Dedifferentiated amniotic fluid mesenchymal stem cell (primary cell): ENCODE results near the gene LIMS2.

Source experiments
- DNase-seq: peaks from one replicate; pipeline ENCODE4 v3.0.0-alpha.2; 2016; ENCODE audit errors: extremely low spot score

The LIMS2 gene

DNA sequence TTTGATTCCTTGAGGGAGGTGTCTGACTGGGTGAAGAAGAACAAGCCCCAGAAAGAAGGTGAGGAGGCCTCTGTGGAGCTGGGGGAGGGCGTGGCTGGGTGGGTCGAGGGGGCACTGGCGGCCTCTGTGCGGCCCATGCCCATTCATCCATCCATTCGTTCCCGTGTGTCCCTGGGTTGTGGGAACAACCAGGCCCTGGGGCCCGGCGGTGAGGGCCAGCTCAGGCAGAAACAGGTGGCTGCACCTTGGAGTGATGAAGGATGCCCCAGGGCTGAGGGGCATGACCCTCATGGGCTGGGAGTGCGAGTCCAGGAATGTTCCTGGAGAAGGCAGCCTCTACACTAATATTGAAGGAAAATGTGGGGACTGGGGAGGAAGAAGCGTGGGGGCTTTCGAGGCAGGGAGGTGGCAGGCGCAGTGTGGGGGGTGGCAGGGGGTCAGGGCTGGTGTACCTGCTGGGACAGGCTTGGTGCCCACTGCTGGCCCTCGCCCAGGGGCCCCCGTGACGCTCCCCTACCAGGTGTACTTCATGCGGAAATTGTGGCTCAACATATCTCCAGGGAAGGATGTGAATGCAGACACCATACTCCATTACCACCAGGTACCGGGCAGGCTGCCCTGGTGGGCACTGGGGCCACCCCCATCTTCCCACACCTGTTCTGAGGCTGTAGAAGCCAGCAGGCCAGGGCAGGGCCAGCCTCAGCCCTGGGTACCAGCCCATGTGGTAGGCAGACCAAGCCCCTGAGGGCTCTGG lies 40.5 kb downstream of the LIMS2 start:
- DNase-seq = no peak

DNA sequence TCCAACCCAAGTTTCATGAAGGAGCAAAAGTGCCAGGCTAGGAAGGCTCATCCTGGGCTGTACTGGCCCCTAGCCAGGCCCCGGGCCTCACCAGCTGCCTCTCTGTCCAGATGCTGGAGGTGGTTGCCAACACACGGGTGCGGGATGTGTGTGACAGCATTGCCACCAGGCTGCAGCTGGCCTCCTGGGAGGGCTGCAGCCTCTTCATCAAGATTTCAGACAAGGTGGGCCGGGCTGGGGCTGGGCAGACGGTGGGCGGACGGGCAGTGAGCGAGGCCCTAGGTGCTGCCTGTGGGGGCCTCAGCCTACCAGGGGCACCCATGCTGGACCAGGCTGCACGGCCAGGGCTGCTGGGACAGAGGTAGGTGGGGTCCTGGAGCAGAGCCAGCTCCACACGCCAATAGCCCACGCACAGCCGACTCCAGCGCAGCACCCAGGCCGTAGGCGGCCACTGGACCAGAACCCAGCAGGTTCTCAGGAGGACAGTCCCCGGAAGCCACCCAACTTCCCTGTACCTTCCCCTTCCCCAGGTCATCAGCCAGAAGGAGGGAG lies 41.2 kb downstream of the LIMS2 start:
- no peak for DNase-seq

DNA sequence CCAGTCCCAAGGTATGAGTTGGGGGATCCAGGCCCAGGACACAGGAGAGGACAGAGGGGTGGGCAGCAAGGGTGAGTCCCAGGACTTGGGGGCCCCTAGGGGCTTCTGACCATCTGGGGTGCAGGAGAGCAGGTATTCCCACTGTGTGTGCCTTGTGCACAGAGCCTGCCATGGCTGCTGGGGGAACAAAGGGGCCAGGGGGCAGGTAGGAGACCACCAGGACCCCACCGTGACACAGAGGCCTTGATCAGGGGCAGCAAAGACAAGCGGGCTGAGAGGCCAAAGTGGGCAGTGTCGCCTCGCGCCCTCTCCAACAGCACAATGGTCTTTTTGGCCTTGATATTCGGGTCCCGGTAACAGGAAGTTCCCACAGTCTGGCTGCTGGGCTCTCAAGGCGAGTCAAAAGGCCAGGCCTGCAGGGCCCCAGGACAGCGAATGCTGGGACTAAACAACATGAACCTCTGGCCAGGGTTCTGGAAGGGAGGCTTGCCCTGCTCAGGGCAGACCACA lies 41.7 kb downstream of the LIMS2 start:
- DNase-seq = no peak

DNA sequence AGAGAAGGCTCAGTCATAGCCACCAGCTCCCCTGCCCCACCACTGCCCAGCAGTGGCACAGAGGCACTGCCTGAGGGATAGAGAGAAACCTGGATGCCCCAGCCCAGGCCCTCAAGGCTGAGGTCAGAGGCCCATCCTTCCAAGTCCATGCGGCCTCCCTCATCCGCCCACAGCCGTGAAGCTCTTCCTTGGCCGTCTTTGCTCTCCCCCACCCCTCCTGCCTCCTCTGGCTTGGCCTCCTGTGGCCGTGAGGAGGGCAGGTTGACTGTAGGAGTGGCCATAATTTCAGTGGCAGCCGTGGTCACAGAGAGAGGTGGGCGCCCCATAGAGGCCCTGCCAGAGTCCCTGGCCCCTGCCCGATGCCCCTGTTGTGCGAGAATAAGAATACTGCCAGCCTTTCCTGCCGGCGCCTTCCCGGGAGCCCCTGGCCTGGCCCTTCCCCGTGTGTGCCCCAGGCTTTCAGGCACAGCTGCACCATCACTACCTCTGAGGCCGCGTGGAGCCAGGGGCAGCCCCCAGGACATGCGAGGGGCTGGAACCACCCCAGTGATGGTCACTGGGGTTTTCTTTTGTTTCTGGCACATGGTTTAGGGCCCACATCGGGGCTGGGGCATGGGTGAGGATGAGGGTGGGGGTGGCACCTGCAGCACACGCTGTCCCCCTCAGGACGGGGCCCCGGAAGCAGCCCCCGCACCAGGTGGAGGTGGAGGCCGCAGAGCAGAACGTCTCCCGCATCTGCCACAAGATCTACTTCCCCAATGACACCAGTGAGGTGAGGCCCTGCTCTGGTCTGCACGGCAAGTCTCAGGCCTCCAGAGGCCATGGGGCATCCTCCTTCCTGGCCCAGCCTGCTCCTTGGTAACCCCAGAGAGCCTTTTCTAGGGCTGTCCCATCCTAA lies 42.5 kb downstream of the LIMS2 start:
- no peak for DNase-seq

DNA sequence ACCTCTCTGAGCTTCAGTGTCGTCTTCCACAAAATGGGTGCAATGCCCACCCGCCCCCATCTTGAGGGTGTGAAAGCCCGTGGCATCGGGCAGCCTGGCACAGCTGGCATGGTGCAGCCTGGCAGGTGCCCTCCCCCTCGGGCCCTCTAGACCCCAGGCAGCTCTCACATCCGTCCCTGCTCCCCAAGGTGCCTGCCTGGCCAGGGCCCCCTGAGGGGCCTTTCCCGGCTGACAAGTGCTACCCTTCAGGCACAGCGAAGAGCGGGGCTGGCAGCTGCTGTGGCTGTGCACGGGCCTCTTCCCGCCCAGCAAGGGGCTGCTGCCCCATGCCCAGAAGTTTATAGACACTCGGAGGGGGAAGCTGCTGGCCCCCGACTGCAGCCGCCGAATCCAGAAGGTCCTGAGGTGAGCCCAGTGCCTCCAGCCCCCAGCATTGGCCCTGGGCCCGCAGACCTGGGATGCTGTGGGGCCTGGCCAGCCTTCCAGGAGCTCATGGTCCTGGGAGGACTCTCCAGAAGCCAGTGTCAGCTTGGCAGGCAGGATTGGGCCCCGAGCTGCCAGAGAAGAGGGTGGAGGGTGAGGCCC lies 43.2 kb downstream of the LIMS2 start:
- DNase-seq = no peak

DNA sequence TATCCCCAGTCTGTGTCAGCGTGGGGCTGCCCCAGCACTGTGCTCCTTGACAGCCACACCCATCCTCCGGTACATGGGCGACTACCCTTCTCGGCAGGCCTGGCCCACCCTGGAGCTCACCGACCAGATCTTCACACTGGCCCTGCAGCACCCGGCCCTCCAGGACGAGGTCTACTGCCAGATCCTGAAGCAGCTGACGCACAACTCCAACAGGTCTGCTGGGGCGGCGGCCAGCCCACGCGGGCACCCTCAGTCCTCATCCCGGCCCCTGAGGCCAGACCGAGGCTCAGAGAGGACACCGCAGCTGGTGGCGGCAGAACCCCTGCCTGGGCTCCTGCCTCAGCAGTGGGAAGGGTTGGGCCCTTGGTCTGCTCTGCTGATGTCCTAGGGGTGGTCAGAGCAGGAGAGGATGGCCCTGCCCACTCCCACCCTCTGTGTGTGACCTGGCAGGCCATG lies 43.8 kb downstream of the LIMS2 start:
- no peak for DNase-seq

DNA sequence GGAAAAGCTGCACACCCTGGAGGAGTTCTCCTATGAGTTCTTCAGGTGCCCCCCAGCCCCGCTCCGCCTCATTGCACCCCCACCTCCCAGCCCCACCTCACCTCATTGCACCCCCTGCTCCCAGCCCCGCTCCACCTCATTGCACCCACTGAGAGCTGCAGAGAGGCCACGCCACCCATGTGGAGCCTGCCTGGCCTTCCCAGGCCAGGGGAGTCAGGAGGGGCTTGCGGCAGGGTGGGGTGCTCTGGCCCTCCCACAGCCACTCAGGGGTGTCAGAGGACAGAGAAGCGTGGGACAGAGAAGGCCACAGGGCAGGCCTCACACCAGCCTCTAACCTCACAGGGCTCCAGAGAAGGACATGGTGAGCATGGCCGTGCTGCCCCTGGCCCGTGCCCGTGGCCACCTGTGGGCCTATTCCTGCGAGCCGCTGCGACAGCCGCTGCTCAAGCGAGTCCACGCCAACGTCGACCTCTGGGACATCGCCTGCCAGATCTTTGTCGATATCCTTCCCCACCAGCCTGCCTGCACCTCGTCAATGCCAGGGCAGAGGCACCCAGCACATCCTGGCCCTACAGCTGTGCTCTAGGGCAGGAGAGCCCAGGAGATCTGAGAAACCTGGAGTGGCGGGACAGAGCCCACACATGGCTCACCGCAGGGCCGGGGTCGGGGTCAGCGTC lies 44.3 kb downstream of the LIMS2 start:
- DNase-seq = no peak

DNA sequence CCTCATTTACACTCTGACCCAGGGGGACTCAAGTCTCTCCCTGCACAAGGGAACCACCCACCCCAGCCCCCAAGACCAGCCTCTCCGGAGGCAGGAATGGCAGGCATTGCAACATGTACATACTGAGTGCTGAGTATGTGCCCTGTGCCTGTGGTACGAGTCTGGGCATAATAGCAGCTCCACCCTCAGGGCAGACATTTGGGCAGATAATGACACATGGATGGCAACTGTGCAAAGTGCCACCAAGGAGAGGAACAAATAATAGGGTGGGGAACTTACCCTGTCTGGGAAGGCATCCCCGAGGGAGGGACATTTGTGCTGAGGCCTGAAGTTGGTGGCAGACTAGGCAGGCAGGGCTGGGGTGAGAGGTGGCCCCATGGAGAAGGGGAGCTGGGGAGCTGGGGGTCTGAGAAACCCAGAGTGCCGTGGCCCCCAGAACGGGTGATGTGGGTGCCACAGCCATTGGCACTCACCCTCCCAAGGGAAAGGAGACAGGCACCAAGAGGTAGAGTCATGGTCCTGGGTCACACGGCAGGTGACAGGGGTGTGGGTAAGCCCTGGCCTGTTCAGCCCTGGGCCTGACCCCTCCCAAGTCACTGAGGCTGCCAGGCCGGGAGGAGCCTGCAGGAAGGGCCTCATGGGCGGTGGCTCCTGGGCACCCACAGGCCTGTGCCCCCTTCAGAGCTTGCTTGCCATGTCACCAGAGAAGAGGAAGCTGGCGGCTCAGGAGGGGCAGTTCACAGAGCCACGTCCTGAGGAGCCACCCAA lies 45.0 kb downstream of the LIMS2 start:
- no peak for DNase-seq

DNA sequence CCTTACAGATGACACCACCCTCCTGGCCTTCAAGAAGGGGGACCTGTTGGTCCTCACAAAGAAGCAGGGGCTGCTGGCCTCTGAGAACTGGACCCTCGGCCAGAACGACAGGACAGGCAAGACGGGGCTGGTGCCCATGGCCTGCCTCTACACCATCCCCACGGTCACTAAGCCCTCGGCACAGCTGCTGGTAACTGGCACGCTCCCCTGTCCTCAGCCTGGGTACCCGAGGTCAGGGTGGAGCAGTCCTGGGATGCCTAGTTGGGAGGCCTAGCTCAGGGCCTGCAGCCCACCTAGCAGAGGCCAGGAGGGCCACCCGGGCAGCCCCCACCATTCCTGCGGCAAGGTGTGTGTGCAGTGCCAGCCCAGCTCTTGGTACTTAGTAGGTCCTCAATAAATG lies 45.7 kb downstream of the LIMS2 start:
- no peak for DNase-seq

DNA sequence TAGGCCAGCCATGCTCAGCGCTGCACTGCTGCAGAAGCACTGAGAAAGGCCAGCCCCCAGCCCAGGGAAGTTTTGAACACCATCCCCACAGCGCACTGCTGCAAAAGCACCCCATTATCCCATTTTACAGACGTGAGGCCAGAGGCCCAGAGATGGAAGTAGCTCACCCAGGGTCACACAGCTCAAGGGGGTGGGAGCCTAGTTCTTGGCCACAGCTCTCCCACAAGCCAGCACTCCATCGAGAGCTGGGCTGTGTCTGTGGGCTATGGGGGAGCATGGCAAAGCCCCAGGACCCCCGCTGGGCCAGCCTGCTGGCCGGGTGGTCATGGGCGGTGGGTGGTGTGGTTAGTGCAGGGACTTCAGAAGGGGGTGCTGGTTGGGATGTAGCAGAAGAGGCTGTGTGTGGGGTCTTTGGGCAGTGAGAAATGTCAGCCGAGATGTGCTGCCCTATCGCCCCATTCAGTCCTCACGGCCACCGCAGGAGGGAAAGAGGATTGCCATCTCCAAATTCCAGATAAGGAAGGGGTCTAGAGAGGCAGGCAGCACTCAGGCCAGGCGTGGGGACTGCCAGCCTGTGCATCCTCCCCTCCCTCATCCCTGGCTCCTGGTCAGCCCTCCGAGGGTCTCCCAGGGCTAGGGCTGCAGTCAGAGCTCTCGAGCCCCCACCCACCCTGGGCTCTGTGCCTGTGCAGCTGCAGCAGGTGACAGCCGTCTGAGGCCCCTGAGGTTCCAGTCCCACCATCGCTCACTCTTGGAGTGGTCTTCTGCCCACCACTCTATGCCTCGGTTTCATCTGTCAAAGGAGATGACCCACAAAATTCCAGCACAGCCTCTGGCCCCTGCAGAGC lies 46.3 kb downstream of the LIMS2 start:
- no peak for DNase-seq

DNA sequence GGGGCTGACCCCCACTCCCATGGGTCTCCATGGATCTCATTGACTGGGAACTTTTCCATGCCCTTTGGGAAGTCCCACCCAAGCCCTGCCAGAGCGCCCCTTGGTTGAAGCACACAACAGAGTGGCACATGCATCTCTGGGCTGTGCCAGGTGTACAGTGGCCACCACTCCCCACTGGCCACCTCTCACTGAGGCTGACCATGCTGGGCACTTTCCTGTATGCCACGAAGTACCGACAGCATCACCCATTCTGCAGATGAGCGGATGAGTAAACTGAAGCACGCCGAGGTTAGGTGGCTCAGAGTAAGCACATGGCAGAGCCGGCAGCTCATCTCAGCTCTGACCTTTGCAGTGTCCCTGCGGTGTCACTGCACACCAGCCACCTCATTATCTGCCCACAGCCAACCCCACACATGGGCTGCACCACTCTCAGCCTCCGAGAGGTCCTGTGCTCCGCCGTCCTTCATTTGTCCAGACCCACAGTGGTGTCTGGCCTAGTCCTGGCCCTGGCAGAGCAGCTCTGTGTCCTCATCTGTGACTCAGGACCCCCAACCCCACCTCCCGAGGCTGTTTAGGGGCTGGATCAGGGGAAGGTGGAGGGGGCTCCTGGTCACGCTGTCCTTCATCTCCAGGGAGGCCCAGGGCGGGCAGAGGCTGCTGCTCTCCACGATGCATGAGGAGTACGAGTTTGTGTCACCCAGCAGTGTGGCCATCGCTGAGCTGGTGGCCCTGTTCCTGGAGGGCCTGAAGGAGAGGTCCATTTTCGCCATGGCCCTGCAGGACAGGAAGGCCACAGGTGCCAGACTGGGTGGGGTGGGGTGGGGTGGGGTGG lies 47.4 kb downstream of the LIMS2 start:
- no peak for DNase-seq

DNA sequence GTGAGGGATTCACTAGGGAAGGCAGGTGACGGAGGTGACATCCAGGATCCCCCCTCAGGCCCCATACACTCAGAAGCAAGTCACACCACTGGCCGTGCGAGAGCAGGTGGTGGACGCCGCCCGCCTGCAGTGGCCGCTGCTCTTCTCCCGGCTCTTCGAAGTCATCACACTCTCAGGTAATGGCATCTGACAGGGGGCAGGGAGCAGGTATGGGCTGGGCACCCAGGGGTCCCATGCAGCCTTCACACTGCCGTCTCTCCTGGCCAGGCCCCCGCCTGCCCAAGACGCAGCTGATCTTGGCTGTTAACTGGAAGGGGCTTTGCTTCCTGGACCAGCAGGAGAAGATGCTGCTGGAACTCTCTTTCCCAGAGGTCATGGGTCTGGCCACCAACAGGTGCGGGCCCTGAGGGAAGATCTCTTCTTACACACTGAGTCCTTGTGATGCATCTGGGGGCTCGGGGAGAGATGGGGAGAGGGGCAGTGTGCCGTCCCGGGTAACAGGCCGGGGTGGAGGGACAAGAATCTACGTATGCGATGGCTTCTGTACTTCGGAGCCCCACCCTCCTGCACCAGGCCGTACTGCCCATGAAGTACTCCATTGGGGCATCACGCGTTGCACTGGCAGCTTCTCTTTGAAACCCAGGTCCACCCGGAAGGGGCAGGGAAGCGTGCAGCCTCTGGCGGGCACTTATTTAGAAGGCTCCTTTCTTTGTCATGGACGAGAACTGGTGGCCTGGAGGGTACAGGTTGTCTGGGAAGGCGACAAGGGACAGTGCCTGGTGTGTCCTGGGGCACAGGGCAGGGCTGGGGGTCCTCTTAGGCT lies 48.2 kb downstream of the LIMS2 start:
- no peak for DNase-seq

DNA sequence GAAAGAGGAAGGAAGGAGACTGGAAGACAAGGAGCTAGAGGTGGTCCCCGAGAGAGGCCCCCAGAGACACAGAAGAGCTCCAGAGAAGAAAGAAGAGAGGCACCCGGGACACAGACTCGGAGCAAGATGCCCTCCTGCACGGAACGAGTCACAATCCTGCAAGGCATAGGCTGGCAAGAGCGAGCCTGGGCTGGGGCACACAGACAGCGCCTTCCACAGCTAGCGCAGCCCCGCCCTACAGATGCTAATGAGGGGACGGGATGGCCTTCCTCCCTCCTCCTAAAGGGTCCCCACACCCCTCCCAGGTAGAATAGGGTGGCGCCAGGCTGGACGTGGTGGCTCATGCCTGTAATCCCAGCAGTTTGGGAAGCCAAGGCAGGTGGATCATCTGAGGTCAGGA lies 49.2 kb downstream of the LIMS2 start:
- no peak for DNase-seq

DNA sequence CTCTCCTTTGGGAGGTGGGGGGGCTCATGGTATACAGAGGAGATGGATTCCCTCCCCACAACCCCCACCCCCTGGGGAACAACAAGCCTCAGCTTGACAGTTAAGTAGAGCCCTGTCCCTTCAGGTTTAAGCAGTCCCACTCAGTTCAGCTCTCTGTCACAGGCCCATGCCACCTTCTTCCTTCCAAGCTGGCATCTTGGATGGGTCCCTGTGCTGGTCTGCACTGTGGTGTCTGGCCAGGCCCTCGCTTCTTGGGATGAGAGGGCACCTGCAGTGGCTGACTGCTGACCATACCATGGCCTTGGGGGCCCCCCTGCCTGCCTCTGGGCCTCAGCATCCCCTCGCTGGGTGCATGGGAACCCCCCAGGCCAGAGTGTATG lies 49.8 kb downstream of the LIMS2 start:
- no peak for DNase-seq

DNA sequence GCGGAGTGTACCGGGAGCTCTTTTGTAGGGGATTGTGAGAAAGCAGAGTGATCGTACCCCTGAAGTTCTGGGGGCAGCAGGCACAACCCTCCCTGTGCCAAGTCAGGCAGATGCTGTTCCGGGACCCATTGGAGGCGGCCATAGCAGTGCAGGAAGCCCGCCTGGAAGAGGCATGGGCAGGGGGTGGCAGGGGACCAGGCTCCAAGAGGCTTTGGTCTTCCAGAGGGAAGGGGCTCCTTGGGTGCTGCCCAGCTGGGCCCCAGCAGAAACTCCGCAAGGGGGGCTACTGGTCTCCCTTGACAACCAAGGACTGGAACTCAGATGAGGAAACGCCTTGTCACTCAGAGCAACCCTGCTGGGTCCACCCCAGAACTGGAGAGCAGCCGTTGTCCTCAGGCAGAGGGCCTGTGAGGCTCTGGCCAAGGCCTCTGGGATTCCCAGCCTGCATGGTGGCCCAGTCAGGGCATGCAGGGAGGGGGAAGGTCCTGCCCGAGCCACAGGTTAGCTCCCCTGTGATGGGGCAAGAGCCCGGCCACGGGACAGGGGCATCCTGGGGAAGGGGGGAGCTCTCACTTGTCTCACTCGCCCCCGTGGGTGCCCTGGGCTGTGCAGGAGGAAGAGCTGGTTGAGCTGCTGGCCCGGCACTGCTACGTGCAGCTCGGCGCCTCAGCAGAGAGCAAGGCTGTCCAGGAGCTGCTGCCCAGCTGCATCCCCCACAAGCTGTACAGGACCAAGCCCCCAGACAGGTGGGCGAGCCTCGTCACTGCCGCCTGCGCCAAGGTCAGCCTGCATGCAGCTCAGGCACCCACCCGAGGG lies 50.4 kb downstream of the LIMS2 start:
- DNase-seq = no peak

DNA sequence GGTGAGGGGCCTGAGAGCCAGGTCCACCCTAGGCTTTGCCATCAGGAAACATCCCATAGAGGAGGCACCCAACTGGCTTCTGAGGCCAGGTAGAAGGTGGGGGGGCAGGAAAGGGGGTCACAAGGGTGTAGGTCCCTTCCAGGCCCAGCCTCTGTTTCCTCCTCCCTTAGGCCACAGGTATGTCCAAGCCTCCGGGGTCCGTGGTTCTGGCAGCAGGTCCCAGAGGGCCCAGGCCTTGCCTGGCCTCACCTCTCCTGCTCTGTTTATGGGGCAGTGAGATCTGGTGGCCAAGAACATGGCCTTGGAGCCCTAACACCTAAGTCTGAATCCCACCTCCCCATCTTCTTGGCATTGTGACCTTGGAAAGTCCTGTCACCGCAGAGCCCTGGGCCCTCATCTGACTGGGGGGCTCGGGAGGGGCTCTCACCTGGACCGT lies 51.0 kb downstream of the LIMS2 start:
- DNase-seq = no peak
